ENCODE data around the gene TDRD1. TPM values are rescaled to one million over a fixed set of nuclear protein-coding genes. Genes with fewer than 3 reads are reported as not detected.
"Not testable (repeated sequence)": the region's sequence is repeated elsewhere in the genome, so short reads cannot be mapped to it uniquely, and the experiment has no call there.

The TDRD1 gene
- polyA plus RNA-seq, 1 donor from 2014 or later, result not detected

DNA sequence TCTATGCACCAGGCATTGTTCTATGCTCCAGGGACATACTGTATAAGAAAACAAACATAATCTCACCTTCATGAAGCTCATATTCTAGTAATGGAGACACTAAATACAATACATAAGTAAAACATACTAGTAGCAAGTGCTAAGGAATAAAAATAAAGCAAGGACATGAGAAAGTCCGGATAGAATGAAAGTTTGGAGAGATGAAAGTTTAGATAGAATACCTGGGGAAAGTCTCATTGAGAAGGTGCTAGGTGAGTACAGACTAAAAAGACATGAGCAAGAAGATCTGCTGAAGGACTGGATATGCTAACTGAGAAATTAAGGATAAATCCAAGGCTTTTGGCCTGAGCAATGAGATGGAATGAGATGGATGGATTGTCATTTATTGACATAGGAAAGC is 39.1 kb upstream of the TDRD1 start:
- no peaks in the 10 kb centered on the region for H3K9me2 ChIP-seq (ENCODE audit: insufficient read depth, low read length)
- H3K27ac ChIP-seq (ENCODE audit: low read length), result no peak overlapping the region
- no peaks in the 10 kb centered on the region for H3K36me3 ChIP-seq (ENCODE audit: insufficient read depth, low read length)

DNA sequence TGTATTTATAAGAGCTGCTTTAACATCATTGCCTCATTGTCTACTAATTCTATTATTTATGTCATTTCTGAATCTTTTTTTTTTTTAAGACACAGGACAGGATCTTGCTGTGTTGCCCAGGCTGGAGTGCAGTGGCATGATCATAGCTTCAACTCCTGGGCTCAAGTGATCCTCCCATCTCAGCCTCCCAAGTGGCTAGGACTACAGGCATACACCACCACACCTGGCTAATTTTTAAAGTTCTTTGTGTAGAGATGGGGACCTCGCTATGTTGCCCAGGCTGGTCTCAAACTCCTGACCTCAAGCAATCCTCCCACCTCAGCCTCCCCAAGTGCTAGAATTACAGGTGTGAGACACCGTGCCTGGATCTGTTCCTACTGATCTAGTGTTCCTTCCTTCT is 38.3 kb upstream of the TDRD1 start:
- H3K9me2 ChIP-seq (ENCODE audit: insufficient read depth, low read length); H3K36me3 ChIP-seq (ENCODE audit: insufficient read depth, low read length); H2AFZ ChIP-seq (ENCODE audit: low read depth, low read length); H3F3A ChIP-seq (ENCODE audit: insufficient read depth, low read length, poor library complexity, severe bottlenecking); H3K27me3 ChIP-seq (ENCODE audit: insufficient read depth, low read depth, low read length); H3K4me3 ChIP-seq (ENCODE audit: low read length); H3K79me2 ChIP-seq (replicated peaks; ENCODE audit: insufficient read depth, low read length); H3K27ac ChIP-seq (ENCODE audit: low read length); H3K9me3 ChIP-seq (ENCODE audit: low read length); H3K4me2 ChIP-seq (ENCODE audit: low read length); H4K20me1 ChIP-seq (ENCODE audit: insufficient read depth); H3K9ac ChIP-seq (ENCODE audit: low read length): not testable (repeated sequence)

More for the DNA sequence above, 39.1 kb upstream of the TDRD1 start:
- H3K4me2 ChIP-seq (ENCODE audit: low read length), result no peak overlapping the region
- TF ChIP-seq, protein P1, sequence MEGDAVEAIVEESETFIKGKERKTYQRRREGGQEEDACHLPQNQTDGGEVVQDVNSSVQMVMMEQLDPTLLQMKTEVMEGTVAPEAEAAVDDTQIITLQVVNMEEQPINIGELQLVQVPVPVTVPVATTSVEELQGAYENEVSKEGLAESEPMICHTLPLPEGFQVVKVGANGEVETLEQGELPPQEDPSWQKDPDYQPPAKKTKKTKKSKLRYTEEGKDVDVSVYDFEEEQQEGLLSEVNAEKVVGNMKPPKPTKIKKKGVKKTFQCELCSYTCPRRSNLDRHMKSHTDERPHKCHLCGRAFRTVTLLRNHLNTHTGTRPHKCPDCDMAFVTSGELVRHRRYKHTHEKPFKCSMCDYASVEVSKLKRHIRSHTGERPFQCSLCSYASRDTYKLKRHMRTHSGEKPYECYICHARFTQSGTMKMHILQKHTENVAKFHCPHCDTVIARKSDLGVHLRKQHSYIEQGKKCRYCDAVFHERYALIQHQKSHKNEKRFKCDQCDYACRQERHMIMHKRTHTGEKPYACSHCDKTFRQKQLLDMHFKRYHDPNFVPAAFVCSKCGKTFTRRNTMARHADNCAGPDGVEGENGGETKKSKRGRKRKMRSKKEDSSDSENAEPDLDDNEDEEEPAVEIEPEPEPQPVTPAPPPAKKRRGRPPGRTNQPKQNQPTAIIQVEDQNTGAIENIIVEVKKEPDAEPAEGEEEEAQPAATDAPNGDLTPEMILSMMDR (IDR thresholded peaks at IDR 0.05; ENCODE audit: poor library complexity, severe bottlenecking), result no peak
- TF ChIP-seq EP300 (conservative IDR thresholded peaks at IDR 0.05; ENCODE audit: poor library complexity, severe bottlenecking) (no peak), POLR2AphosphoS5 (IDR thresholded peaks at IDR 0.05) (no peak)
- no peaks in the 10 kb centered on the region for H4K20me1 ChIP-seq (ENCODE audit: insufficient read depth)
- no peak overlapping the region for H3K9ac ChIP-seq (ENCODE audit: low read length)
- no peaks in the 10 kb centered on the region for H3K27me3 ChIP-seq (ENCODE audit: insufficient read depth, low read depth, low read length)
- H3K4me3 ChIP-seq (ENCODE audit: low read length), result no peak overlapping the region
- no peaks in the 10 kb centered on the region for H3K79me2 ChIP-seq (replicated peaks; ENCODE audit: insufficient read depth, low read length)
- H3K9me3 ChIP-seq (ENCODE audit: low read length), result no peaks in the 10 kb centered on the region
- no peaks in the 10 kb centered on the region for H3F3A ChIP-seq (ENCODE audit: insufficient read depth, low read length, poor library complexity, severe bottlenecking)
- no peak overlapping the region for H2AFZ ChIP-seq (ENCODE audit: low read depth, low read length)

DNA sequence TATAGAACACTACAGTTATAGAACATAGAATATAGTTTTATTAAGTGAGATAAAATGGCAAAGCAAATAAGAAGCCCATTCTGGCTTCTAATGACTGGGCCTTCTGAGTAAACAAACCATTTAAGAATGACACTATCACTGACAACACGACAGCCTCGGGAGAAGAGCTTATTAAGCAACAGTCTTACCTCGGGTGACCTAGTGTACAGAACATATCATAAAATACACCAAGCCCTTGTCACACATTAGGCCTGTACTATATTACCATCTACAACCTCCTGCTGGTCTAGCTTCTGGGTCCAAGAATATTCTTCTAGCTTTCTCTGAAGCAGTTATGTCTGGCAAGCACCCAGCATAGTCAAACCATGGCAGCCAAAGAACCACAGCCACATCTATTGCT is 37.1 kb upstream of the TDRD1 start:
- H3K79me2 ChIP-seq (replicated peaks; ENCODE audit: insufficient read depth, low read length), result no peaks in the 10 kb centered on the region
- H3K27ac ChIP-seq (ENCODE audit: low read length), result no peak overlapping the region
- H4K20me1 ChIP-seq (ENCODE audit: insufficient read depth), result no peaks in the 10 kb centered on the region
- no peak overlapping the region for H3K4me2 ChIP-seq (ENCODE audit: low read length)
- H3K36me3 ChIP-seq (ENCODE audit: insufficient read depth, low read length), result peaks cover 3% of the 10 kb centered on the region
- no peak overlapping the region for H3K4me3 ChIP-seq (ENCODE audit: low read length)
- no peak overlapping the region for H2AFZ ChIP-seq (ENCODE audit: low read depth, low read length)
- no peaks in the 10 kb centered on the region for H3K27me3 ChIP-seq (ENCODE audit: insufficient read depth, low read depth, low read length)
- no peaks in the 10 kb centered on the region for H3K9me2 ChIP-seq (ENCODE audit: insufficient read depth, low read length)
- H3K9me3 ChIP-seq (ENCODE audit: low read length), result no peaks in the 10 kb centered on the region
- H3F3A ChIP-seq (ENCODE audit: insufficient read depth, low read length, poor library complexity, severe bottlenecking), result no peaks in the 10 kb centered on the region
- H3K9ac ChIP-seq (ENCODE audit: low read length), result no peak overlapping the region
- TF ChIP-seq EZH2 (IDR thresholded peaks at IDR 0.05; ENCODE audit: borderline replicate concordance, insufficient read depth, low read length, poor library complexity, severe bottlenecking), result no peak
- TF ChIP-seq MXI1 (conservative IDR thresholded peaks at IDR 0.05; ENCODE audit: poor library complexity, severe bottlenecking), result no peak
- TF ChIP-seq TAF1 (IDR thresholded peaks at IDR 0.05; ENCODE audit: low read depth), result no peak
- no peak for TF ChIP-seq POLR2AphosphoS5 (IDR thresholded peaks at IDR 0.05)
- TF ChIP-seq, protein P2, sequence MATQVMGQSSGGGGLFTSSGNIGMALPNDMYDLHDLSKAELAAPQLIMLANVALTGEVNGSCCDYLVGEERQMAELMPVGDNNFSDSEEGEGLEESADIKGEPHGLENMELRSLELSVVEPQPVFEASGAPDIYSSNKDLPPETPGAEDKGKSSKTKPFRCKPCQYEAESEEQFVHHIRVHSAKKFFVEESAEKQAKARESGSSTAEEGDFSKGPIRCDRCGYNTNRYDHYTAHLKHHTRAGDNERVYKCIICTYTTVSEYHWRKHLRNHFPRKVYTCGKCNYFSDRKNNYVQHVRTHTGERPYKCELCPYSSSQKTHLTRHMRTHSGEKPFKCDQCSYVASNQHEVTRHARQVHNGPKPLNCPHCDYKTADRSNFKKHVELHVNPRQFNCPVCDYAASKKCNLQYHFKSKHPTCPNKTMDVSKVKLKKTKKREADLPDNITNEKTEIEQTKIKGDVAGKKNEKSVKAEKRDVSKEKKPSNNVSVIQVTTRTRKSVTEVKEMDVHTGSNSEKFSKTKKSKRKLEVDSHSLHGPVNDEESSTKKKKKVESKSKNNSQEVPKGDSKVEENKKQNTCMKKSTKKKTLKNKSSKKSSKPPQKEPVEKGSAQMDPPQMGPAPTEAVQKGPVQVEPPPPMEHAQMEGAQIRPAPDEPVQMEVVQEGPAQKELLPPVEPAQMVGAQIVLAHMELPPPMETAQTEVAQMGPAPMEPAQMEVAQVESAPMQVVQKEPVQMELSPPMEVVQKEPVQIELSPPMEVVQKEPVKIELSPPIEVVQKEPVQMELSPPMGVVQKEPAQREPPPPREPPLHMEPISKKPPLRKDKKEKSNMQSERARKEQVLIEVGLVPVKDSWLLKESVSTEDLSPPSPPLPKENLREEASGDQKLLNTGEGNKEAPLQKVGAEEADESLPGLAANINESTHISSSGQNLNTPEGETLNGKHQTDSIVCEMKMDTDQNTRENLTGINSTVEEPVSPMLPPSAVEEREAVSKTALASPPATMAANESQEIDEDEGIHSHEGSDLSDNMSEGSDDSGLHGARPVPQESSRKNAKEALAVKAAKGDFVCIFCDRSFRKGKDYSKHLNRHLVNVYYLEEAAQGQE (IDR thresholded peaks at IDR 0.05; ENCODE audit: borderline replicate concordance), result no peak
- TF ChIP-seq, protein P1 (IDR thresholded peaks at IDR 0.05; ENCODE audit: poor library complexity, severe bottlenecking), result no peak
- TF ChIP-seq EP300 (conservative IDR thresholded peaks at IDR 0.05; ENCODE audit: poor library complexity, severe bottlenecking), result no peak
- no peak for TF ChIP-seq SMC3 (conservative IDR thresholded peaks at IDR 0.05; ENCODE audit: poor library complexity)
- TF ChIP-seq RAD21 (conservative IDR thresholded peaks at IDR 0.05), result no peak
